GM18499 (cell line): Measurements from ENCODE around the gene SLC38A10.

Source experiments
- ATAC-seq: cut with Tn5 transposase; IDR thresholded peaks from one replicate; pipeline ENCODE4 v1.9.1; 2021; ENCODE audit warnings: moderate number of reproducible peaks; ENCODE audit not compliant: insufficient read depth, unreplicated experiment

Gene SLC38A10

DNA sequence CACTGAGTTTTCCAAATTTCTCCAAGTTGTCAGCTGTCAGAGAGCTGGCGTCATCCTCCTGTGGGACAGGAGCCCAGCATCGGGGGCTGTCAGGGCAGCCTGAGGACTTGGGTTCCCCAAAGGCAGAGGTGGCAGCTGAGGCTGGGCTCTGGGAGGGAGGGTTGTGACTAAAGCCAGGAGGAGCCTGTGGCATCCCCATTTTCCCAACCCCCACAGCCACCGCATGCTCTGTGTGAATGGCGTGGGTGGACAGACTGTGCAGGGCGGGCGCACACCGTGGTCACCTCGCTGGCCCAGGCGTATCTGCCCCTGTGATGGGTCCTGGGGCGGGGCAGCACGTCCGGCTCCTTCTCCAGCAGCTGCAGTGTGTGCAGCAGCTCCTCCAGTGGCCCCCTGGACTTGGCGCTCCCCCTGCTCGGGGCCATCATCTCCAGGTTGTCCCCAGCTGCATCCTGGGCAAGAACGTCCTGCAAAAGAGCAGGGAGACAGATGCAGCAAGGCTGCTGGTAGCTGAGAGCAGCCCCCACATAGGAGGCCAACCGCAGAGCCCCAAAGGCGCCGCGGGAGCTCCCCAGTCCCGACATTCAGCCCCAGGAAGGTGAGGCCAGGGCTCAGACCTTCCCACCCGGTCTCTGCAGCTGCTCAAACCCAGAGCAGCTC, 97.1 kb downstream of the SLC38A10 start:
- ATAC-seq: no peak

DNA sequence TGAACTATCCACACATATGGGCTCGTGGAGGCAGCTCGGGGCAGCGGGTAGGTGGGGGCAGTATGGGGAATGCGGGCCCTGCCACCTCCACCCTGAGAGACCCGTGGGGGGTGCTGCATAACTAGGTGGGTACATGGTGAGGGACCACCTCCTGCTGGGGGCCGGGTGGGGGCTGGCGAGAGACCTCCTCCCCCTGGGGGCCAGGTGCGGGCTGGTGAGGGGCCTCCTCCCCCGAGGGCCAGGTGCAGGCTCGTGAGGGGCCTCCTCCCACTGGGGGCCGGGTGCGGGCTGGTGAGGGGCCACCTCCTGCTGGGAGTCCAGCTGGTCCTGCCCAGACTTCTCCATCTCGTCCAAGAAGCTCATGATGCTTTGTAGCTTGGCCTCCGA, 97.7 kb downstream of the SLC38A10 start:
- no peak for ATAC-seq

DNA sequence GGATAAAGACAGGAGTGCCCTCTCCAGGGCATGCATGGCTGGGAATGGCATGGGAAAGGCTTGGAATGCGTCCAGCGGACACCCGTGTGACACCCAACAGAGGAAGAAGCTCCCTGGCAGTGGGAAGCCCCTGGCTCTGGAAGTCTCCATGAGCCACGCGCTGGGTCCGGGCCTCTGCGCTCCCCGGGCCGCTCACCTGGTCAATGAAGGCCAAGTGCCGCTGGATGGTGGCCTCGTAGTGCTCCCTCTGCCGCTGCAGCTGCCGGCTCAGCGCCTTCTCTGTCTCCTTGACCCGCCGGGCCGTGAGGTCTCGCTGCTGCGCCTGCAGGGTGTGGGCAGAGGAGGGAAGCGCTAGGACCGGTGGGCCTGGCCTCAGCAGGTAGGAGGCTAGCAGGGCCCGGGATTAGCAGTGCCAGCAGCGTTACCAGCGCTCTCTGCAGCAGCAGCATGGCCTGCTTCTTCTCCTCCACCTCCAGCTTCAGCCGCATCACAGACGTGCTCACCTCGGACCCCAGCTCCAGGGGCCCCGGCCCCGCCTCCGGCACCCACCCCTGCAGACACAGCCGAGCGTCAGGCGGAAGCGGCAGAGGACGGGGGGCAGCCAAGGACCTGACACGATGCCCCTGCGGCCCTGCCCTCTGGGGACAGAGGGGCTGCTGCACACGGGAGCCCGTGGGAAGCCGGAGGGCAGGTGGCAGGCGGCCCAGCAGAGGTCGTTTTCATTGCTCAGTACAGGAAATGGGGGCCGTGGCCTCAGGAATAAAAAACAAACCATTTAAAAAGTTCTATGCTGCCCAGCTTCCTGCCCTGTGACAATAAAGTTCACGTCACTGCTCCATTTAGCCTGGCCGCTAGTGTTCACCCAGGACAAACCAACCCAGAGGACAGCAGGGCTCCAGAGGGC, 98.3 kb downstream of the SLC38A10 start:
- ATAC-seq: no peak

DNA sequence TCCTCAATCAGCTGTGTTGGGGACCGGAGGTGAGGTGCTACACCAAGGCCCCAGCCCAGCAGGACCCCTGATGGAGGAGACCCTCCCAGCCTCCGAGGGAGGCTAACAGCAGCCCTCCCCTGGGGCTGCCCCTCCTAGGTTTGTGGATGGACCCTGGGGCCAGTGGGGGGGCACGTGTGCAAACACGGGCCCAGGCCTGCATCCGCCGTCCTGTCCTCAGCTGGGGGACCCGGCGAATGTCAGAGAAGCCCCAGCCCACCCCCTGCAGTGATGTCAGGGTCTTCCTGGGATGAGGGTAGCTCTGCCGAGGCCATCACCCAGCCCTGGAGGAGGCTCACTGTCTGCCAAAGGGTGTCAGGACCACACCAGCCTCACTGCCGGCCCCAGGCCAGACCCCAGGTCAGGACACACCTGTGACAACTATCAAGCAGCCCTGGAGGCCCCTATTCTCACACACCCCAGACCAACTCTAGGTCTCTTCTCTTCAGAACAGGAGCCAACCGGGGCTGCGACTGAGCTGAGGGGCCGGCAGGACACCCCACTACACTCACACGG, 99.1 kb downstream of the SLC38A10 start:
- ATAC-seq: no peak
